HL-60 (cell line): Measurements from ENCODE around the gene ARAP3.

Experiments
- DNase-seq, 2 experiments: peaks; one replicate each; pipeline ENCODE4 v3.0.0-alpha.2; 2010 to 2020; ENCODE audit warnings: low read depth in 1 of 2, low spot score in 1 of 2
- H3K27ac ChIP-seq: fragments of 250-450 bp; sonication (Bioruptor Pico); replicated peaks from 2 replicates; pipeline ENCODE4 v1.5.1; 2020; ENCODE audit warnings: mild to moderate bottlenecking, moderate library complexity
- H3K27me3 ChIP-seq: fragments of 250-450 bp; sonication (Bioruptor Pico); 2 replicates; pipeline ENCODE4 v1.5.1; 2021; ENCODE audit warnings: mild to moderate bottlenecking, moderate library complexity; ENCODE audit not compliant: insufficient read depth, poor library complexity, severe bottlenecking
- H3K4me3 ChIP-seq: replicated peaks from 2 replicates; pipeline ENCODE4 v1.5.1; 2011; ENCODE audit warnings: mild to moderate bottlenecking, control low read depth, low read length; ENCODE audit not compliant: insufficient read depth
- GABPA ChIP-seq: IDR thresholded peaks from 2 replicates; pipeline ENCODE4 v1.6.1; 2012; ENCODE audit warnings: low read depth
- POLR2AphosphoS5 ChIP-seq: IDR thresholded peaks from 2 replicates; pipeline ENCODE4 v1.6.1; 2012; ENCODE audit warnings: low read depth
- SPI1 ChIP-seq: IDR thresholded peaks from 2 replicates; pipeline ENCODE4 v1.6.1; 2012; ENCODE audit warnings: low read depth, mild to moderate bottlenecking, borderline replicate concordance
- TF ChIP-seq, protein P1 (sequence below): IDR thresholded peaks from one replicate; pipeline ENCODE4 v1.5.1; 2011; ENCODE audit warnings: low read length, control low read depth, inconsistent platforms; ENCODE audit not compliant: insufficient read depth
- TF ChIP-seq, protein P2 (sequence below): IDR thresholded peaks from 2 replicates; pipeline ENCODE4 v1.6.1; 2012; ENCODE audit warnings: low read depth; ENCODE audit not compliant: insufficient replicate concordance

Gene ARAP3

DNA sequence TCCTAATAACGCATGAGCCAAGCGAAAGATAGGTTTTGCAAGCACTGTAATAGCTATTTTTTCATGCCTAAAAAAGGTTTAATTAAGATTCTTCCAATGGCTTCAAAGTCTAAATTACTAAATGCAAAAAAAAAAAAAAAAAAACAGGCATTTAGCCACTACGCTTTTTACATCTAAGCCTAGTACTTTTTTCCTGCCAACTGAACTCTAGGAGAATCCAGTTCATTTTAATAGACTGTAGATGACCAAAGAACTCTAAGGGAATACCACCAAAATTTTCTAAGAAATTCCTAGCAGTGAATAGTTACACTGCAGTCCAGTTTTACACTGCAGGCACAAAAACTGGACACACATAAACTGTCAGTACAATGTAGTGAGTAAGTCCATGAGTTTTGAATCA lies 73.0 kb downstream of the ARAP3 start:
- peak overlapping the region; percentile 94 for H3K27ac ChIP-seq
- no peak overlapping the region for H3K4me3 ChIP-seq
- H3K27me3 ChIP-seq, result no peaks in the 10 kb centered on the region
- TF ChIP-seq GABPA, result no peak
- no peak for TF ChIP-seq POLR2AphosphoS5
- TF ChIP-seq, protein P1, sequence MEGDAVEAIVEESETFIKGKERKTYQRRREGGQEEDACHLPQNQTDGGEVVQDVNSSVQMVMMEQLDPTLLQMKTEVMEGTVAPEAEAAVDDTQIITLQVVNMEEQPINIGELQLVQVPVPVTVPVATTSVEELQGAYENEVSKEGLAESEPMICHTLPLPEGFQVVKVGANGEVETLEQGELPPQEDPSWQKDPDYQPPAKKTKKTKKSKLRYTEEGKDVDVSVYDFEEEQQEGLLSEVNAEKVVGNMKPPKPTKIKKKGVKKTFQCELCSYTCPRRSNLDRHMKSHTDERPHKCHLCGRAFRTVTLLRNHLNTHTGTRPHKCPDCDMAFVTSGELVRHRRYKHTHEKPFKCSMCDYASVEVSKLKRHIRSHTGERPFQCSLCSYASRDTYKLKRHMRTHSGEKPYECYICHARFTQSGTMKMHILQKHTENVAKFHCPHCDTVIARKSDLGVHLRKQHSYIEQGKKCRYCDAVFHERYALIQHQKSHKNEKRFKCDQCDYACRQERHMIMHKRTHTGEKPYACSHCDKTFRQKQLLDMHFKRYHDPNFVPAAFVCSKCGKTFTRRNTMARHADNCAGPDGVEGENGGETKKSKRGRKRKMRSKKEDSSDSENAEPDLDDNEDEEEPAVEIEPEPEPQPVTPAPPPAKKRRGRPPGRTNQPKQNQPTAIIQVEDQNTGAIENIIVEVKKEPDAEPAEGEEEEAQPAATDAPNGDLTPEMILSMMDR, result no peak
- TF ChIP-seq SPI1, result no peak
- TF ChIP-seq, protein P2, sequence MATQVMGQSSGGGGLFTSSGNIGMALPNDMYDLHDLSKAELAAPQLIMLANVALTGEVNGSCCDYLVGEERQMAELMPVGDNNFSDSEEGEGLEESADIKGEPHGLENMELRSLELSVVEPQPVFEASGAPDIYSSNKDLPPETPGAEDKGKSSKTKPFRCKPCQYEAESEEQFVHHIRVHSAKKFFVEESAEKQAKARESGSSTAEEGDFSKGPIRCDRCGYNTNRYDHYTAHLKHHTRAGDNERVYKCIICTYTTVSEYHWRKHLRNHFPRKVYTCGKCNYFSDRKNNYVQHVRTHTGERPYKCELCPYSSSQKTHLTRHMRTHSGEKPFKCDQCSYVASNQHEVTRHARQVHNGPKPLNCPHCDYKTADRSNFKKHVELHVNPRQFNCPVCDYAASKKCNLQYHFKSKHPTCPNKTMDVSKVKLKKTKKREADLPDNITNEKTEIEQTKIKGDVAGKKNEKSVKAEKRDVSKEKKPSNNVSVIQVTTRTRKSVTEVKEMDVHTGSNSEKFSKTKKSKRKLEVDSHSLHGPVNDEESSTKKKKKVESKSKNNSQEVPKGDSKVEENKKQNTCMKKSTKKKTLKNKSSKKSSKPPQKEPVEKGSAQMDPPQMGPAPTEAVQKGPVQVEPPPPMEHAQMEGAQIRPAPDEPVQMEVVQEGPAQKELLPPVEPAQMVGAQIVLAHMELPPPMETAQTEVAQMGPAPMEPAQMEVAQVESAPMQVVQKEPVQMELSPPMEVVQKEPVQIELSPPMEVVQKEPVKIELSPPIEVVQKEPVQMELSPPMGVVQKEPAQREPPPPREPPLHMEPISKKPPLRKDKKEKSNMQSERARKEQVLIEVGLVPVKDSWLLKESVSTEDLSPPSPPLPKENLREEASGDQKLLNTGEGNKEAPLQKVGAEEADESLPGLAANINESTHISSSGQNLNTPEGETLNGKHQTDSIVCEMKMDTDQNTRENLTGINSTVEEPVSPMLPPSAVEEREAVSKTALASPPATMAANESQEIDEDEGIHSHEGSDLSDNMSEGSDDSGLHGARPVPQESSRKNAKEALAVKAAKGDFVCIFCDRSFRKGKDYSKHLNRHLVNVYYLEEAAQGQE, result no peak
- DNase-seq, result no peak

DNA sequence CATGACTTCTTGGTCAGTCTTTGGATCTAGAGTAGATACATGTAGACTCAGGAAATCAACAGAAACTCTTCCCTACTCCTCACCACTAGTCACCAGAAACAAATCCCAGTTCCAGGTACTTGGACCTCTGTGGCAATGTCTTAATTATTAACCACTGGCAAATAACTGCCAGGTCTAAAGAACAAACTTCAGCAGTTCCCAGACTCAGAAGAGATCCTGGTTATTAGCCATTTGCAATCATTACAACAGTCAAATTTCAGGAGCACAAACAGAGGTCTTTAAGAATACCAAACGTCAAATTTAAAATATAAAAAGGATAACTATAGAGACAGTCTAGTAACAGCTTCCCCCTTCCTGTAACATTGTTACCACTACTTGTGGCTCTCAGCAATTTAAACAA lies 73.5 kb downstream of the ARAP3 start:
- no peak for DNase-seq
- Histone ChIP-seq H3K27me3 (no peaks in the 10 kb centered on the region), H3K27ac (peak overlapping the region; percentile 94), H3K4me3 (no peak overlapping the region)
- TF ChIP-seq, protein P2, result no peak
- TF ChIP-seq GABPA (no peak), POLR2AphosphoS5 (no peak)
- TF ChIP-seq, protein P1, result no peak

DNA sequence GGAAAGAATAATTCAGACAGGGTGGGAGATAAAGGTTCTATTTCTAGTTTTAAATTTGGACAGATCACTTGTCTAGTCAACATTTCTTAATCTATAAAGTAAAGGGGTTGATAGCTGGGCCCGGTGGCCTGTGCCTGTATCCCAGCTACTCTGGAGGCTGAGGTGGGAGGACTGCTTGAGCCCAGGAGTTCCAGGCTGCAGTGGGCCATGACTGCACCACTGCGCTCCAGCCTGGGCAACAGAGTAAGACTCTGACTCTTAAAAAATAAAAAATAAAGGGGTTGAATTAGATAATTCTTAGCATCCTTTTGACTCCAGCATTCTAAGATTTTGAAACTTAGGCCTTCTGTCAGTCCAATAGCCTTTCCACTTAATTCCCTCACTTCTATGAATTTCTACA lies 74.0 kb downstream of the ARAP3 start:
- TF ChIP-seq POLR2AphosphoS5 (no peak), GABPA (no peak), SPI1 (no peak)
- TF ChIP-seq, protein P2, result no peak
- TF ChIP-seq, protein P1, result no peak
- Histone ChIP-seq H3K4me3 (no peak overlapping the region), H3K27ac (peak overlapping the region; percentile 94), H3K27me3 (no peaks in the 10 kb centered on the region)
- no peak for DNase-seq
